HG03097 (cell line): Measurements from ENCODE around the gene PHF12.
A peak's percentile ranks its signal among the peaks of the same experiment; 100 is the strongest.
"Not testable (repeated sequence)": the region's sequence is repeated elsewhere in the genome, so short reads cannot be mapped to it uniquely, and the experiment has no call there.

Experiments used
- ATAC-seq: cut with Tn5 transposase; IDR thresholded peaks from one replicate; pipeline ENCODE4 v1.9.1; 2021; ENCODE audit not compliant: unreplicated experiment, low FRiP score

The PHF12 gene

GRCh38 chr17:28889996-28890395 is 61.3 kb downstream of the PHF12 start:
- no peak for ATAC-seq

- ATAC-seq, result no peak
These were observed 62.5 kb downstream of the PHF12 start for GRCh38 chr17:28888832-28889231.

- no peak for ATAC-seq
These were observed 63.3 kb downstream of the PHF12 start for GRCh38 chr17:28887871-28888471.

GRCh38 chr17:28885951-28886350 is 65.4 kb downstream of the PHF12 start:
- ATAC-seq, result no peak

GRCh38 chr17:28885363-28885762 is 66.0 kb downstream of the PHF12 start:
- ATAC-seq, result no peak

- no peak for ATAC-seq
These were observed 67.2 kb downstream of the PHF12 start for GRCh38 chr17:28883967-28884702.

GRCh38 chr17:28882154-28882895 is 69.0 kb downstream of the PHF12 start:
- ATAC-seq, result no peak

- ATAC-seq, result no peak
These were observed 69.7 kb downstream of the PHF12 start for GRCh38 chr17:28881533-28882056.

GRCh38 chr17:28880572-28880945 is 70.8 kb downstream of the PHF12 start:
- ATAC-seq, result no peak

- ATAC-seq, result no peak
These were observed 71.3 kb downstream of the PHF12 start for GRCh38 chr17:28879886-28880571.

- no peak for ATAC-seq
These were observed 72.3 kb downstream of the PHF12 start for GRCh38 chr17:28878981-28879380.

- ATAC-seq, result no peak
These were observed 73.0 kb downstream of the PHF12 start for GRCh38 chr17:28878158-28878910.

- ATAC-seq, result not testable (repeated sequence)
These were observed 74.1 kb downstream of the PHF12 start for GRCh38 chr17:28877150-28877711.

GRCh38 chr17:28875848-28876550 is 75.3 kb downstream of the PHF12 start:
- no peak for ATAC-seq

- ATAC-seq, result no peak
These were observed 76.6 kb downstream of the PHF12 start for GRCh38 chr17:28874750-28875149.

GRCh38 chr17:28873839-28874238 is 77.5 kb downstream of the PHF12 start:
- no peak for ATAC-seq

- peak; percentile 91 for ATAC-seq
These were observed 80.2 kb downstream of the PHF12 start for GRCh38 chr17:28871056-28871579.

- ATAC-seq, result no peak
These were observed 84.0 kb downstream of the PHF12 start for GRCh38 chr17:28867276-28867675.
